ENCODE measurements around the gene MXI1.
"Not testable (repeated sequence)": the region's sequence is repeated elsewhere in the genome, so short reads cannot be mapped to it uniquely, and the experiment has no call there.

The MXI1 gene

DNA sequence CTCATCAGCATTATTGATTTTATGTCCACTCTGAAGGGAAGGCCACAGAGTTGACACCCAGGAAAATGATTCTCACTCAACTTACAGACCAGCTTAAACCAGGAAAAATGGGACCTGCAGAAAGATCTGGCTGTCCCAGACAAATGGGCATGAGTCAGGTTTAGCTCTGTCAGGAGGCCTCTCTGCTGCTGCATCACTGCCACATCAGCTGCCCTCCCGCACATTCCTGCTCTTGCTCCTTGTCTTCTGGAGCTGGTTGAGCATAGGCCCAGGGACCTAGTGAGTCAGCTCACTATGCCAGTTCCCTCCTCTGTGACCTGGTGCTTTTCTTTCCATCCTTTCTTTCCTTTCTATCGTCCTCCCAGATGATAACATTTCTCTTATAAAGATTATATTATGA, 116.1 kb downstream of the MXI1 start:
- TF ChIP-seq, protein P1, sequence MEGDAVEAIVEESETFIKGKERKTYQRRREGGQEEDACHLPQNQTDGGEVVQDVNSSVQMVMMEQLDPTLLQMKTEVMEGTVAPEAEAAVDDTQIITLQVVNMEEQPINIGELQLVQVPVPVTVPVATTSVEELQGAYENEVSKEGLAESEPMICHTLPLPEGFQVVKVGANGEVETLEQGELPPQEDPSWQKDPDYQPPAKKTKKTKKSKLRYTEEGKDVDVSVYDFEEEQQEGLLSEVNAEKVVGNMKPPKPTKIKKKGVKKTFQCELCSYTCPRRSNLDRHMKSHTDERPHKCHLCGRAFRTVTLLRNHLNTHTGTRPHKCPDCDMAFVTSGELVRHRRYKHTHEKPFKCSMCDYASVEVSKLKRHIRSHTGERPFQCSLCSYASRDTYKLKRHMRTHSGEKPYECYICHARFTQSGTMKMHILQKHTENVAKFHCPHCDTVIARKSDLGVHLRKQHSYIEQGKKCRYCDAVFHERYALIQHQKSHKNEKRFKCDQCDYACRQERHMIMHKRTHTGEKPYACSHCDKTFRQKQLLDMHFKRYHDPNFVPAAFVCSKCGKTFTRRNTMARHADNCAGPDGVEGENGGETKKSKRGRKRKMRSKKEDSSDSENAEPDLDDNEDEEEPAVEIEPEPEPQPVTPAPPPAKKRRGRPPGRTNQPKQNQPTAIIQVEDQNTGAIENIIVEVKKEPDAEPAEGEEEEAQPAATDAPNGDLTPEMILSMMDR (IDR thresholded peaks at IDR 0.05; ENCODE audit: low read depth, low read length, missing control alignments), result no peak
- in situ Hi-C loops (cut with HindIII; ENCODE audit: low sequenced_read_pairs), result loop anchor here (25.0 kb wide), 1 partner anchor 564 kb away; no protein-coding TSS in a partner anchor
- no peak overlapping the region for H3K4me3 ChIP-seq (ENCODE audit: low read depth, low read length)
- DNase-seq (ENCODE audit: low read depth), result no peak

DNA sequence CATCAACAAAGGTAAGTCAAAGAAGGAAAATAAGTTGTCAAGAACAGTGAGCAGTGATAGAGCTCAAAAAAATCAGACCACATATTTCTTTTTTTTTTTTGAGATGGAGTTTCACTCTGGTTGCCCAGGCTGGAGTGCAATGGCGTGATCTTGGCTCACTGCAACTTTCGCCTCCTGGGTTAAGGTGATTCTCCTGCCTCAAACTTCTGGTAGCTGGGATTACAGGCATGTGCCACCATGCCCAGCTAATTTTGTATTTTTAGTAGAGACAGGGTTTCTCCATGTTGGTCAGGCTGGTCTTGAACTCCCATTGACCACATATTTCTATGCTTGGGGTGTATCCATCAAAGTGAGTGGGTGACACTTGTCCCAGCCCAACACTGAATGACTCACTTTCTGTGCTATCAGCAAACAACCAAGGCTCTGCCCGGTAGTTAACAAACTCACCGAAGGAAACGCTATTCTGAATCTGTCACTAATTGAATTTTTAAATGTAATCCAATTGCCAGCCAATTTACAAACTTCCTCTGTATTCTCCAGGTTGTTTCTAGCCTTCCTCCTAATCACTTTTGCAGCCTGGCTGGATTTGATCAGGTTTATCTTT, 116.9 kb downstream of the MXI1 start:
- no peak for DNase-seq (ENCODE audit: low read depth)
- TF ChIP-seq, protein P1 (IDR thresholded peaks at IDR 0.05; ENCODE audit: low read depth, low read length, missing control alignments), result no peak
- in situ Hi-C loops (cut with HindIII; ENCODE audit: low sequenced_read_pairs), result loop anchor here (25.0 kb wide), 1 partner anchor 563 kb away; no protein-coding TSS in a partner anchor
- H3K4me3 ChIP-seq (ENCODE audit: low read depth, low read length), result no peak overlapping the region

DNA sequence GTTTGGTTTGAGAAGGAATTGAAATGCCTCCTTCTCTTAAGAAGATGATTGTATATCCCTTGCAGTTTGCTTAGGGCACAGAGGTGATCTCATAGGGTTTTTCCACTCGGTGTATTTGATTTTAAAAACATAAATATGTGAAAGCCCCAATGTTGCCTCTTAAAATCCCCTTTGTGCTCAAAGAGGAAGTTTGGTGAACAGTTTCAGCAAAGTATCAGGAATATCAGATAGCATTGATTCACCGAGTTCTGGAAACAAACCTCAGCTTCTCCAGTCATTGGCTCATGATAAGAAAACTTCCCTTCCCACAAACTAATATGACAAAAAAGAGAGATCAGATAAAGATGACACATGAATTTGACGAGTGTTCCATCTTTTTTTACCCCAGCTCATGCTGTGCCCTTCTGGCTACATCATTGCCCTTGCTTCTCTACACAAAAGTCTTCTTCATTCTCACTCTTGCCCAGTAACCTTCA, 117.4 kb downstream of the MXI1 start:
- H3K4me3 ChIP-seq (ENCODE audit: low read depth, low read length), result no peak overlapping the region
- no peak for DNase-seq (ENCODE audit: low read depth)
- TF ChIP-seq, protein P1 (IDR thresholded peaks at IDR 0.05; ENCODE audit: low read depth, low read length, missing control alignments), result no peak
- in situ Hi-C loops (cut with HindIII; ENCODE audit: low sequenced_read_pairs), result loop anchor here (5.0 to 25.0 kb wide), 2 partner anchors 217 to 562 kb away; no protein-coding TSS in a partner anchor

DNA sequence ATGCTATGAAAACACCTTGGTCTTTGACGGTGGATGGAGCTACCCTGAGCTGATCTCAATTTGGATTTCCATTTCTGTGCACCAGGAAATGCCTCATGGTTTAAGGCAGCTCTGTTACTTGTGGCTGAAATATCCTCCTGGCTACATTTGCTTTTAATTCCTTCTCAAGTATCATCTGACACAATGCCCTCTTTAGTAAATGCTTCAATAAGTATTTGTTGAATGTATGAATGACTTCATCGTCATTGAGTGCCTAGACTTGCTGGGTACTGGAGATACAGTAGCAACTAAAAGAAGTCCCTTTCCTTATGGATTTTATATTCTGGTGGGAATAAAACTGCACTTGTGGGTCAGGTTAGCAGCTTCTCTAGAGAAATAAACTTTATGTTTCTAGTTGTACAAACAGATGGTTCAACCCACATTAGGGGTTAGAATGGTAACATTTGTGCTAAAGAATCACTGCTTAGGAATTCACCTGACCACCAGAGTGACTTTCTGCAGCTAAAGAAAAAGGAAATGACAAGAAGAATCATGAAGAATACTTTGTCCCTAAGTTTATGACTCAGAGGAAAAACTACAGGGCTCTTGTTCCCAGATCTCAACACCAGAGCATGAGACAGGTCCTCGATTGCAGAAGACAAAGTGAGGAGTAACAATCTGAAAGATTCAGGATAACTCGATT, 119.1 kb downstream of the MXI1 start:
- in situ Hi-C loops (cut with HindIII; ENCODE audit: low sequenced_read_pairs), result loop anchor here (5.0 kb wide), 1 partner anchor 216 kb away; no protein-coding TSS in a partner anchor
- H3K4me3 ChIP-seq (ENCODE audit: low read depth, low read length), result no peak overlapping the region
- TF ChIP-seq, protein P1 (IDR thresholded peaks at IDR 0.05; ENCODE audit: low read depth, low read length, missing control alignments), result no peak
- peak; percentile 61 for DNase-seq (ENCODE audit: low read depth)

DNA sequence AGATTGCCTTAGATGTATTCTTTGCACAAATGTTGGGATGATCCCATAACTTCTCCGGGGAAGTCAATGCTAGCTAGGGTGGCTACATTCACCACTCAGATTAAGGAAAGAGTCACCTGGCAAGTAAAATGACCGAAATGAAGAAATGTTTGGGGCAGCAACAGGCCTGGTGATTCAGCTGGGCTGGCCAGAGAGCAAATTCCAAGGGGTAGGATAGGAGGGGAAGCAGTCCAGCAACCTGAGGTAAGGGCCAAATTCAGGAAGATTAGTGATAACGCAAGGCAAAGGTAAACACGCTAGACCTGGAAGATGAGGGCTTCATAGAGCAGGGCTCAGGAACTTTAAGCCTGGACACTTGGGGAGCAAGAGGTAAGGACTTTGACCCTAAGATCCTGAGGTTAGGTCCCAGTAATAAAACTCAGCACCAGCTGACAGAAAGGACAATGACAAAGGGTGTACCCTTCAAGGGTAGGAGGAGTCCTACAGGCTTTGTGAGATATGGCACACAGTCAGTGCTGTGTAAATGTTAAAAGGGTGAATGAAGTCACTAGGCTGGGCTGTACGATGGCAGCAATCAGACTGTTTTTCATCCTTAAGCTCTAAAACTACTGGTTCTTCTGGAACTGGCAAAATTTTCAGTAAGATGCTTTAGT, 120.0 kb downstream of the MXI1 start:
- DNase-seq (ENCODE audit: low read depth), result no peak
- in situ Hi-C loops (cut with HindIII; ENCODE audit: low sequenced_read_pairs), result loop anchor here (5.0 kb wide), 1 partner anchor 215 kb away; no protein-coding TSS in a partner anchor
- TF ChIP-seq, protein P1 (IDR thresholded peaks at IDR 0.05; ENCODE audit: low read depth, low read length, missing control alignments), result no peak
- no peak overlapping the region for H3K4me3 ChIP-seq (ENCODE audit: low read depth, low read length)

DNA sequence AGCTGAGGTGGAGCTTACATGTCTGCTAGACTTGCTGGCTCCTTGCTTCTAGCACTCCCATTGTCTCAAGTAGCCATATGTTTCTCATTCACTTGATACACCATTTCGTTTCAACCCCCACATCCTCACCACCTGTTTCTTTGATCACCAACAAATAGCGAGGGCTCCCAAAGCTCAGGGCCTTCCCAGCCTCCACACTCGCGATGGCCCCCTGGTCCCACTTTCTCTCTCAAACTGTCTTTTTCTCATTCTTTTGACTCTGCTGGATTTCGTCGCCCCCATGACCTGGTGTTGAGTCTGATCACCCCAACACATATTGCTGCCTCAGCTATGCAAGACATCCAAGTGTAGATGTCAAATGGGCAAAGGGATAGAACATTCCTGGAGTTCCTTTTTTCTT, 123.3 kb downstream of the MXI1 start:
- no peak for DNase-seq (ENCODE audit: low read depth)
- in situ Hi-C loops (cut with HindIII; ENCODE audit: low sequenced_read_pairs), result no loop called here
- TF ChIP-seq, protein P1 (IDR thresholded peaks at IDR 0.05; ENCODE audit: low read depth, low read length, missing control alignments), result no peak
- no peak overlapping the region for H3K4me3 ChIP-seq (ENCODE audit: low read depth, low read length)

DNA sequence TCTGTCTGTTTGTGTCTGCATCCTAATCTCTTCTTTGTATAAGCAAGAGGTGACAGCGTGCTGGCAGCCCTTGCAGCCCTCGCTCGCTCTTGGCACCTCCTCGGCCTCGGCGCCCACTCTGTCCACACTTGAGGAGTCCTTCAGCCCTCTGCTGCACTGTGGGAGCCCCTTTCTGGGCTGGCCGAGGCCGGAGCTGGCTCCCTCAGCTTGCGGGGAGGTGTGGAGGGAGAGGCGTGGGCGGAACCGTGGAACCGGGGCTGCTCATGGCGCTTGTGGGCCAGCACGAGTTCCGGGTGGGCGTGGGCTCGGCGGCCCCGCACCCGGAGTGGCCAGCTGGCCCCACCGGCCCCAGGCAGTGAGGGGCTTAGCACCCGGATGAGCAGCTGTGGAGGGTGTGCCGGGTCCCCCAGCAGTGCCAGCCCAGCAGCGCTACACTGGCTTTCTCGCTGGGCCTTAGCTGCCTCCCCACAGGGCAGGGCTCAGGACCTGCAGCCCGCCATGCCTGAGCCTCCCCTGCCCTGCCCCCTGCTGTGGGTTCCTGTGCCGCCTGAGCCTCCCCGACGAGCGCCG, 123.9 kb downstream of the MXI1 start:
- DNase-seq (ENCODE audit: low read depth); in situ Hi-C loops (cut with HindIII; ENCODE audit: low sequenced_read_pairs); H3K4me3 ChIP-seq (ENCODE audit: low read depth, low read length): not testable (repeated sequence)

Measured in astrocyte of the cerebellum (primary cell).